ENCODE data around the gene SLC4A1AP. TPM values are rescaled to one million over a fixed set of nuclear protein-coding genes. Genes with fewer than 3 reads are reported as not detected.
A peak's percentile ranks its signal among the peaks of the same experiment; 100 is the strongest.

The SLC4A1AP gene
- total RNA-seq, 1 experiment from 2014 or later, result 20.8 TPM

- Histone ChIP-seq H3K56ac (ENCODE audit: insufficient read length, low read depth, low read length) (no peak overlapping the region), H3K23me2 (ENCODE audit: insufficient read length, low read depth, low read length, poor library complexity, severe bottlenecking) (no peaks in the 10 kb centered on the region), H2AK5ac (ENCODE audit: insufficient read length, low read length) (no peak overlapping the region), H3K4me2 (ENCODE audit: insufficient read depth, insufficient read length, low read length) (no peak overlapping the region), H2BK120ac (ENCODE audit: low read depth, low read length, poor library complexity, severe bottlenecking) (no peak overlapping the region), H3K27me3 (ENCODE audit: insufficient read depth, low read length) (no peaks in the 10 kb centered on the region; the same call in 1 of the 2 replicates), H3K9me3 (ENCODE audit: control insufficient read depth, low read depth, low read length) (no peaks in the 10 kb centered on the region), H3K27ac (ENCODE audit: insufficient read length, low read depth, low read length) (no peak overlapping the region), H3K79me2 (ENCODE audit: insufficient read depth, low read length) (no peaks in the 10 kb centered on the region), H2BK12ac (ENCODE audit: insufficient read length, low read depth, low read length) (no peak overlapping the region), H3K4me1 (ENCODE audit: insufficient read depth, low read length) (peaks cover 8% of the 10 kb centered on the region), H4K20me1 (ENCODE audit: control insufficient read depth, insufficient read depth, insufficient read length) (no peaks in the 10 kb centered on the region), H3K18ac (ENCODE audit: insufficient read length, low read depth, low read length) (no peak overlapping the region), H4K5ac (ENCODE audit: insufficient read length, low read depth, low read length) (no peak overlapping the region), H4K8ac (replicated peaks; ENCODE audit: insufficient read length, low read depth, low read length) (no peak overlapping the region), H2BK20ac (ENCODE audit: low read depth, low read length, poor library complexity, severe bottlenecking) (no peak overlapping the region), H3T11ph (ENCODE audit: low read length) (no peak overlapping the region), H3K79me1 (ENCODE audit: insufficient read depth, low read depth, low read length, poor library complexity, severe bottlenecking) (no peaks in the 10 kb centered on the region), H3K23ac (ENCODE audit: insufficient read length, low read depth, low read length) (no peak overlapping the region), H2BK15ac (ENCODE audit: low read depth, low read length) (no peak overlapping the region), H2AFZ (ENCODE audit: low read length) (no peak overlapping the region), H3K9ac (ENCODE audit: extremely low read depth, insufficient read length, low read length) (no peak overlapping the region), H2BK5ac (ENCODE audit: insufficient read length, low read length) (no peak overlapping the region), H3K4ac (ENCODE audit: low read depth, low read length) (no peak overlapping the region), H3K14ac (ENCODE audit: insufficient read depth, low read length) (no peak overlapping the region), H4K91ac (ENCODE audit: insufficient read length, low read depth, low read length) (no peak overlapping the region)
- Mint-ChIP-seq H3K9me3 (no peaks in the 10 kb centered on the region), H3K27ac (peak overlapping the region in 2 of 3 experiments; percentile 66 to 72; a peak in 4 of 7 replicates), H3K27me3 (ENCODE audit: low read depth) (peaks cover 3% of the 10 kb centered on the region; the same call in 1 of the 2 replicates), H3K4me1 (peaks cover 36 to 39% of the 10 kb centered on the region in 2 experiments), H3K36me3 (ENCODE audit: insufficient read depth in 1 of 3, low read depth in 3 of 3) (no peaks in the 10 kb centered on the region), H3K4me3 (no peak overlapping the region; a peak in 1 of 5 replicates)
- WGBS (ENCODE audit: extremely low coverage, insufficient read length, low lambda C conversion rate), result no CpG with 5 or more reads among the region's 5 CpGs
- no peak for TF ChIP-seq CTCF (conservative IDR thresholded peaks at IDR 0.05)
- DNase-seq, result no peak
Observed at GRCh38 chr2:27724905-27725701, 61.4 kb downstream of the SLC4A1AP start.

Measured in H9 (cell line).